ENCODE data around the gene SLC46A1.

Gene SLC46A1

DNA sequence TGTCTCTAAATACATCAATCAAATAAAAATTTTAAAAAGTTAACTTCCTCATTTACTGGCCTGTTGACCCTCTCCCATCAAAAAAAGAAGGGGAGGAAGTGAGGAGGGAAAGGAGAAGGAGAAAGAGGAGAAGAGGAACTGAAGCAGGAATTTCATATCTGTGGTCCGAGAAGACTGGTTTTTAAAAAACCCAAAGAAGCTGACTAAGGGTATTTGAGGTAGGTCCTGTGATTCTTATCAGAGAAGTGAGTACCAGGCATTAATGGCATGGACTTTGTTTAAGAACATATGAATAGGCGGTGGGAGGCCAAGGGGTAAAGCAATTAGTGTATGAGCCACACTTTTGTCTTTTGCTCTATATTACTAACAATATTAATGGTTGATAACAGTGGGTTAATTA, 2.0 kb downstream of the SLC46A1 start:
- DNase-seq, result no peak

DNA sequence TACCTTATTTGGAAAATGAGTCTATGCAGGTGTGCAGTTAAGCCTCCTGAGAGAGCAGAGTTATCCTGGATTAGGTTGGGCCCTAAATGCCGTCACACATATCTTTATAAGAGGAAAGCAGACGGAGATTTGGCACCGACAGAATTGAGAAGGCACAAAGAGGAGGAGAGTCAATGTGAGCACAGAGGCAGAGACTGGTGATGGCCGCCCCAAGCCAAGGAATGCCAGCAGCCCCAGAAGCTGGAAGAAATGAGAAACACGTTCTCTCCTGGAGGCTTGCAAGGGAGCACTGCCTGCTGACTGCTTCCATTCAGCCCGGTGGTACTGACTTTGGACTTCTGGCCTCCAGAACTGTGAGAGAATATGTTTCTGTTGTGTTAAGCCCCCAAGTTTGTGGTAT, 3.2 kb downstream of the SLC46A1 start:
- no peak for DNase-seq

DNA sequence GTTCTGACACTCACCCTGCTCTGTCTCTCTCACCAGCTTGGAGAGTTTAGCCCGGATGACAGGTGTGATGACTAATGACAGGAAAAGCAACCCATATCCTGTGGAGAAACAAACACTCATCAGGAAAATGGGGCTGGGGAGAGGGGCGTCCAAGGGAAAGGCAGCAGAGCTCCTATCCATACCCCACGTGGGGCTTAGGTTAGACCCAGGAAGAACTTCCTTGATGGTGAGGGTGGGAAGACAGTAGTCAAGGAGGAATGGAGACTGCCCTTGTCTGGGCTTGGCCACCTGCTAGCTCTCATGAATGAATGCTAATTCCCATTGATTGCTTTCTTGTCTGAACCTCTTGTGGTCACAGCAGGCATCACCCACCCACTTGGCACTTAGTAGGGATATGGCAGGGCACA, 3.8 kb downstream of the SLC46A1 start:
- no peak for DNase-seq

DNA sequence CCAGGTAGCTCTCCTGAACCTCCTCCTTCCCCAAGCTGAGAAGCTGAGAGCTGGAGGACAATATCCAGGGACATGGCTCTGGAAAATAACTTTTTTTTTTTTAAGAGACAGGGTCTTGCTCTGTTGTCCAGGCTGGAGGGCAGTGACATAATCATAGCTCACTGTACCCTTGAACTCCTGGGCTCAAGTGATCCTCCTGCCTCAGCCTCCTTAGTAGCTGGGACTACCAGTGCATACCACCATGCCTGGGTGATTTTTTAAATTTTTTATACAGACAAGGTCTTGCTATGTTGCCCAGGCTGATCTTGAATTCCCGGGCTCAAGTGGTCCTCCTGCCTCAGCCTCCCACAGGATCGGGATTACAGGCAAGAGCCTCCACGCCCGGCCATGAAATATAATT, 6.2 kb downstream of the SLC46A1 start:
- no peak for DNase-seq

DNA sequence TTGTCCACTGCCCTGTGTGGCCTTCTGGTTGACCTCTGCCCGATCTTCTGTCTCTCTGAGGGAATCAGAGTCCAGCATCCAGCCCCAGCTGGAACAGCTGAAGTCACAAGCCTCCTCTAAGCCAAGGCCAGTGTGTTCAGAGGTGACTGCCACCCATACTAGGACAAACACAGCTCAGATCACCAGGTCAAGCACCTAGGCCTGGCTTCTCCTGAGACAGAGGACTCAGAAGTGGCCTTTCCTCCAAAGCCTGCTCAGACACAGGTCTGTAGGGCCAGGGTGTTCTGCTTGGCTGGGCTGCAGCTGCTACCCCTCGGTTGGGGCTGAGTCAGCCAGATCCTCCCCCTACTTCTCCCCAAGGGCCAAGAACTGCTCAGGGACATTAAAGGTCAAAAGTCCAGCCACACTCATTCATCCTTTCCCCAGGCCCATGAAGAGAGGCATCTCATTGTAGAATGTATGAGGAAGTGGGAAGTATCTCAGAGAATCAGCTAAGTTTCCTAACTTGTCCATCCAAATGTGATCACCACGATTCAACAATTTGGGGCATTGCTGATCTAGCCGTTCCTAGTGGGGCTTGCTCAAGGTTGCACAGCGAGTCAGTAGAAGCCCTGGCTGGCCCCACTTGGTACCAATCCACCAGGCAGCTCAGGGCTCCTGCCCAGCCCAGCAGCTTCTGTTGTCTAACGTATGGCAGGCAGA, 7.6 kb downstream of the SLC46A1 start:
- no peak for DNase-seq

DNA sequence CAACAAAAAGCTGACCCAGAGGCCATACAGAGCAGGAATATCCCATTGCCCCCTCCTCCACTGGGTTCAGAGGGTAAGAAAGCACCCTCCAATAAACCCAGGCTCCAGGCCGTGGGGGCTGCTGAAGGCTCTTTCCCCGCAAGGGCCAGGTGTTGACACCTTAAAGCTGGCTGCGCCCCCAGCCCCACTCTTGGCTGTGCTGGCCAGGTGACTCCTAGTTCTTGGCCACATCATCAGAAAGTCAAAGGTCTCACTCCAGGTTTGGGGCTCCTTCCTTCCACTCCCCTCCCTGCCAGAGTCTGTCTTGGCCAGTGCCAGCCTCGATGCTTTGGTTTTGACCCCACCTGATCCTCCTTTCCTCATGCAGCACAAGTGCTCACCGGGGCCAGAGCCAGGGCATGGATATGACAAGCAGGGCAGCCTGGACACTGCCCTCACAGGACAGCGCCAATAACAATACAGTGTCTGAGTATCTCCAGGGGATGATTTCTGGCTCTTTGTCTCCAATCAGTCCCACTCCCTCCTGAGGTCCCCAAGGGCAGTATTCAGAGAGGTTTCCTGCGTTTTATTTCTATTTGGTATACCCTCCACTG, 8.2 kb downstream of the SLC46A1 start:
- DNase-seq, result no peak

DNA sequence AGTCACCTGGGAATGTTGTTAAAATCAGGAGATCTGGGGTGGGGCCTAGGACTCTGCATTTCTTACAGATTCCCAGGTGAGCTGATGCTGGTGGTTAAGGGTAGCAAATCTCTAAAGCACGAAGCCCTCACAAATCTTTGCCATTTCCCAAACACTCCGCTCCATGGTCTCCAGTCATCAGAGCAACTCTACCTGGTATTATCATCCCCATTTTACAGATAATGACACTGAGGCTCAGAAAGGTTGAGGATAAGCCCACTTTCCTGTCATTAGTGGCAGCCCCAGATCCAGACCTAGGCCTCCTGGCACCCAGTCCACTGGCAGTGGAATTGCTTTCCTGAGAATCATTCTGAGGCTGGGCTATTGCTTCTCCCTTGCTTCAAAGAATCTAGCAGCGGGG, 8.7 kb downstream of the SLC46A1 start:
- DNase-seq, result no peak

DNA sequence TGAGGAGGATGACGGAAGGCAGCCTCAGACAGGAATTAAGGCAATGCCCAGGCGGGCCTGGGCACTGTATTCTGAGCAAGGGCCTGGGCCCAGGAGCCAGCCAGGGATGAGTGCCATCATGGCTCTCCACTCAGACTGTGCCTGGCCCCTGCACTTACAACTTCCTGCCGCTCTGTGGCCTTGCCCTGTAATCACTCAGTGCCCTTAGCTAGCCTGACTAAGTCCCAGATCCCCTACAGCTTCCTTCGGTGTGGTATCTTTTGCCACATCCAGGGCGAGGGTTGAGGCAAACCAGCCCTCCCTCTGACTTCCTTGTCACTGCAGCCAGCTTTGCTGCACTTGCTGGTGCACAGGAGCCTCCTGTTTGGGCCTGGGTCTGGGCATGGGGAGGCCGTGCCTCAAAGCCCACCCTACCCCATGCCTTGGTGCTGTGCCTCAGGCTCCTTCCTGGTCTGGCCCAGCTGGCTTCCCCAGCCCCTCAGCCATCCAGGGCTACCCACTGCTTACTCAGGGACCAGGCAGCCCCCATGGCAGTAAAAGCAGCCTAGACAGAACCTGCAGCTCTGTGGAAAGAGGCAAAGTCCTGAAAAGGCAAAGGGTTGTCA, 9.3 kb downstream of the SLC46A1 start:
- DNase-seq, result no peak

DNA sequence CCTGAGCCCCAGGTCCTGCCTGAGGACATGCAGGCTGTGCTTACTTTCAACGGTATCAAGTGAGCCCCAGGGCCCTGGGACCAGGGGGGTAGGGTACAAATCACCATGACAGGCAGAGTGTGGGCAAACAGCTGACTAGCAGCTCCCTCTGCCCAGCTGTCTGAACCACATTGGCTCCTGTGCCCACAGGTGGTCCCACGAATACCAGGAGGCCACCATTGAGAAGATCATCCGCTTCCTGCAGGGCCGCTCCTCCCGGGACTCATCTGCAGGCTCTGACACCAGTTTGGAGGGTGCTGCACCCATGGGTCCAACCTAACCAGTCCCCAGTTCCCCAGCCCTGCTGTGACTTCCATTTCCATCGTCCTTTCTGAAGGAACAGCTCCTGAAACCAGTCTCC, 10.0 kb downstream of the SLC46A1 start:
- no peak for DNase-seq

DNA sequence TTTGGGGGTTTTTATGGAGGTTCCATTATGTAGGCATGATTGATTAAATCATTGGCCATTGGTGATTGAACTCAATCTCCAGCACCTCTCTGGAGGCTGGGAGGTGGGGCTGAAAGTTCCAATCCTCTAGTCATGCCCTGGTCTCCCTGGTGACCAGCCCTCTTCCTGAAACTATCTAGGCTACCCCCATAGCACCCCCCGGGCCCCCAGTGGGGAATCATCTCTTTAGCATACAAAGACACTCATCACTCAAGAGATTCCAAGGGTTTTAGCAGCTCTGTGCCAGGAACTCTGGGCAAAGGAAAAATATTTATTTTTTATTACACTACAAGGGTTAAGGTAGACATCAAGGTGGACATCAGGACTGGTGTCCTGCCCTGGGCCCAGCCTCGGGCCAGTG, 10.6 kb downstream of the SLC46A1 start:
- no peak for DNase-seq

DNA sequence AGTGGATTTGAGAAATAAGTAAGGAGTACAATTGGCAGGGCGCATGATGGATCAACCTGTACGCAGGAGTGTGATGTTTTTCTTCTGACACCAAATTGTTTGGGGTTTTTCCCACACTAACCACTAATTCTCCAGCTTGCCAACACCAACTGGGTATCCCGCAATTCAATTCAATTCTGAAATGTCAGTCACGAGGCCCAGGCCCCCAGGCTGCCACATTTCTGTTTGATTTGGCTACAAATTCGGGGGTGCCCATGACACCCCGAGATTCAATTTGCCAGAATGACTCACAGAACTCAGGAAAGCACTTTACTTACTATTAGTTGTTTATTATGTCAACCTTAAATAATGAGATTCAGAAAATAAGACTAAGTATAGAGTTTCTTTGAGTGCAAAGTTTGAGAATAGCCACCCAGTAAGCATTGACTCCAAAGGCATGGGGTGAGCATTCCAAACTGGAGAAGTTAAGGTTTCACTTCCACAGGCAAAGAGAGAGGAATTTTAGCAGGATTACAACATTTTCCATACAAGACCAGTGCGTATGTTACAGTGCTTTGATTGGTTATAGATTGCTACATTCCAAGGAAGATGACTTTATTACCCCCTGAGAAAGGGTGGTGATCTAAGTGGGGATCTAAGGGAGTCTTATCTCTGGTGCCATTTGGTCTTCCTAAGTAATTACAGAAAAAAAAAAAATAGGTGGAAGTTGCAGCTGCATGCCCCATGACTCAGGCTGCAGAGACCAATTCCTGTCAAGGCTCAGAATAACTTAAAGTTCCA, 11.5 kb downstream of the SLC46A1 start:
- DNase-seq, result peak; percentile 21

DNA sequence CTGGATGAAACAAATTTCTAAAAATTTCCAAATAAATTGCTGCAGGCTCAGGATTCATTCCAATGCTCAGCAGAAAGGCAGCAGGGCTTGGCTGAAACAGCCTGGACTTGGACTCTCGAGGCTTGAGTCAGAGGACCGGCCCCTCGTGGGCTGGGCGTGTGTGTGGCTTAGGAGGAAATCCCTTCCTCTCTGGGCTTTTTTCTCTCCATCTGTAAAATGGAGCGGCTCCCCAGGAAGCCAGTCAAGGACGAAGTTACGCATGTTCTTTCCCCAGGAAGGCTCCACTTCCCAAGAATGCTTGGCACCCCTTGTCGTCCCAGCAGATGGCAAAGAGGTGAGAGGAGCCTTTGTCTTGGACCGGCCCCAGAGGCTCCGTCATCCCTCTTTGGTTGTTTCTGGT, 13.5 kb downstream of the SLC46A1 start:
- no peak for DNase-seq

DNA sequence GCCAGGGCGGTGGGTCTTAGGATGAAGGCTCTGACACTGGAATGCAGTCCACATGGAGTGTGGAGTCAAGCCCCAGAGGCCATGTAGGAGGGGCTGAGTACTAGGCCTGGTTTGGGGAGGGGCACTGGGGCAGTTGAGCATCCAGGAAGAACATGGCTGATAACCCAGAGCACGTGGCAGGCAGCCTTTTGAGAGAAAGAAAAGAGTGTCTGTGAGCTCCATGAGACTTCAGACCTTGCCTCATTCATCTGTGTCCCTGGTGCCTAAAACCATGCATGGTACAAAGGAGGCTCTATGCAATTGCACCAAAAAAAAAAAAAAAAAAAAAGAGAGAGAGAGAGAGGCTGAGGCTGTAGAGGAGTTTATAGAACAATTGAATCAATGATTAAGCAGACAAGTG, 14.6 kb downstream of the SLC46A1 start:
- DNase-seq, result no peak

DNA sequence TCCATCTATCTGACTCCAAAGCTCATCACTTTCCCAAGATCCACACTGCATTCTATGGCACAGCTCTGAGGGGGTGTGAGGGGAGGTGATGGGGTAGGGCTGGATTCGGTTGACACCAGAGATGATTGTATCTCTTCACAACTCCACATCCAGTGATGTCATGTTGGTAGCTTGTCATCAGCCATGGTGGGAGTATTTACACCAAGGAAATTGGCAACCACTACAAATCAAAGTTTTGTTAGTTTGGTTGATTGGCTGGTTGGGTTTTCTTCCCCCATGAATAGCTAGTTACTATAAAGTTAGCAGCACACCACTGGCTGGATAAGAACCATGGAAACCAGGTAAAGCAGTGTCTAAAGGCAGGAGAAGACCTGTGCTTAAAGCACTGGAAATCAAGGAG, 15.0 kb downstream of the SLC46A1 start:
- no peak for DNase-seq

DNA sequence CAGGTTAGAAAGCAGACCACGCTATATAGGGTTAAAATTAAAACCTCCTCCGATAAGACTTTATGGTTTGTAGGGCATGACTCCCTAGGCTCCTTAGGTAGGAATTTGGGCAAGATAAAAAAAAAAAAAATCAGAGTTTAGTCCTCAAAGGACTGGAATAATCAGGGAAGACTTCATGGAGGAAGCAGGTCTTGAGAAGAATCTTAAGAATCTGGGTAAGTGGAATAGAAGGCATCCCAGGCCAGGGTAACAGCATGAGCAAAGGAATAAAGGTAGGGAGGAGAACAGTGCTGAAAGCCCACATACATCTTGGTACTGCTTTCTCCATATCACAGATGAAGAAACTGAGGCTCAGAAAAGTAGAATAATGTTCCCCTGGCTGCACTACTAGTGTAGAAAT, 15.4 kb downstream of the SLC46A1 start:
- no peak for DNase-seq

DNA sequence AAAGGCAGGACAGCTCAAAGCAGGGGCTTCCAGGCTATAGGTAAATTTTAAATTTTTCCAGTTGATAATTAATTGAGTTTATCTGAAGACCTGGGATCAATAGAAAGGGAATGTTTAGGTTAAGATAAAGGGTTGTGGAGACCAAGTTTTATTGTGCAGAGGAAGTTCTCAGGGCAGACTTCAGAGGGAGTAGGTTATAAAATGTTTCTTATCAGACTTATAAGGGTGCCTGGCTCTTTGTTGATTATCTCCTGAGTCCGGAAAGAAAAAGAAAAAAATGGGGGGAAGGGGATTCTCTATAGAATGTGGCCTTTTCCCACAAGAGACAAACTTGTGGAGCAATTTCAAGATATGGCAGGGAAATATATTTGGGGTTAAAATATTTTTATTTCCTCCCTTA, 15.9 kb downstream of the SLC46A1 start:
- no peak for DNase-seq

DNA sequence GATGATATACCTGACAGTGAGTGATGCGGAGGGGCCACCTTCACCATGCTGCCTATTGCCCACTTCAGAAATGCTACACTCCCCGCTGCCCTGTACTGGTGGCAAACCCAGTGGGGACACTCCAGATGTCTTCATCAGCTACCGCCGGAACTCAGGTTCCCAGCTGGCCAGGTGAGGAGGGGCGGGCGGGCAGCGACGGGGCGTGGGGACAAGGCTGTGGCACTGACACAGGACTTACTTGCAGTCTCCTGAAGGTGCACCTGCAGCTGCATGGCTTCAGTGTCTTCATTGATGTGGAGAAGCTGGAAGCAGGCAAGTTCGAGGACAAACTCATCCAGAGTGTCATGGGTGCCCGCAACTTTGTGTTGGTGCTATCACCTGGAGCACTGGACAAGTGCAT, 17.9 kb downstream of the SLC46A1 start:
- no peak for DNase-seq

DNA sequence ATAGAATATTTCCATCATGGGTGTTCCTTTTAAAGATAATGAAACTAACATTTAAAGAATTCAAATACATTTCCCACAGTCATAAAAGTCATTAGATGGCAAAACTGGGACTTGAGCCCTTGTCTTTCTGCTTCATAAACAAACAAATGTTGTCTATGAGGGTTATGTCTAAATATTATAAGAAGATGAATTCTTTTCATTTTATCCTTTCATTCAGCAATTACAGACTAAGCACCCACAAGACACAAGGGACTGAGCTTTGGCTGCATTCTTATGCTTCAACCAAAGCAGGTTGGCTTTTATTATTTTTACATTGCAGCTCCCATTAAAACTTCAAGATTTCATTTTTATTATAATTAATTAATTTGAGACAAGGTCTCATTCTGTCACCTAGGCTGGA, 19.6 kb downstream of the SLC46A1 start:
- no peak for DNase-seq

DNA sequence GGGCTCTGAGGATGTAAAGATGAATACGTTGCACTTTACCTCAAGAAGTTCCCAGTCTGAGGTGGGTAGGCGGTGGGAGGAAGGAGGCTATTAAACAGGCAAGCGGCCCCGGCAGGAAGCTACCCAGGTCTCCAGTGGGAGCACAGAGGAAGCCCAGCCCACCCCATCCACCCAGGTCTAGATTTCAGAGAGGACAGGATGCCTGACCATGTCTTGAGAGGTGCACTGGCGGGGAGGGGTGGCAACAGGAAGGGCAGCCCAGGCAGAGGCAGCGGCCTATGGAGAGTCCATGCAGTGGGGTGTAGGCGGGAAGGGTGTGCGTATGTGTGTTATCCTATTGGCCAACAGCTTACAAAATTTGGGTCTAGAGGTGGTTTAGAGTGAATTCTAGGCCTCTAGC, 20.6 kb downstream of the SLC46A1 start:
- no peak for DNase-seq

DNA sequence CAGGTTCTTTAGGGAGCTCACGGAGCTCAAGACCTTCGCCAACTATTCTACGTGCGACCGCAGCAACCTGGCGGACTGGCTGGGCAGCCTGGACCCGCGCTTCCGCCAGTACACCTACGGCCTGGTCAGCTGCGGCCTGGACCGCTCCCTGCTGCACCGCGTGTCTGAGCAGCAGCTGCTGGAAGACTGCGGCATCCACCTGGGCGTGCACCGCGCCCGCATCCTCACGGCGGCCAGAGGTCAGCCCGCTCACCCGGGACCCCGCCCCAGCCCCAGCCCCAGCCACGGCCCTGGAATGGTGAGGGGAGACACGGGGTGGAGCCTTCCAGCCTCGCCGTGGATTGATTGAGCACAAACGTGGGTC, 21.0 kb downstream of the SLC46A1 start:
- no peak for DNase-seq

DNA sequence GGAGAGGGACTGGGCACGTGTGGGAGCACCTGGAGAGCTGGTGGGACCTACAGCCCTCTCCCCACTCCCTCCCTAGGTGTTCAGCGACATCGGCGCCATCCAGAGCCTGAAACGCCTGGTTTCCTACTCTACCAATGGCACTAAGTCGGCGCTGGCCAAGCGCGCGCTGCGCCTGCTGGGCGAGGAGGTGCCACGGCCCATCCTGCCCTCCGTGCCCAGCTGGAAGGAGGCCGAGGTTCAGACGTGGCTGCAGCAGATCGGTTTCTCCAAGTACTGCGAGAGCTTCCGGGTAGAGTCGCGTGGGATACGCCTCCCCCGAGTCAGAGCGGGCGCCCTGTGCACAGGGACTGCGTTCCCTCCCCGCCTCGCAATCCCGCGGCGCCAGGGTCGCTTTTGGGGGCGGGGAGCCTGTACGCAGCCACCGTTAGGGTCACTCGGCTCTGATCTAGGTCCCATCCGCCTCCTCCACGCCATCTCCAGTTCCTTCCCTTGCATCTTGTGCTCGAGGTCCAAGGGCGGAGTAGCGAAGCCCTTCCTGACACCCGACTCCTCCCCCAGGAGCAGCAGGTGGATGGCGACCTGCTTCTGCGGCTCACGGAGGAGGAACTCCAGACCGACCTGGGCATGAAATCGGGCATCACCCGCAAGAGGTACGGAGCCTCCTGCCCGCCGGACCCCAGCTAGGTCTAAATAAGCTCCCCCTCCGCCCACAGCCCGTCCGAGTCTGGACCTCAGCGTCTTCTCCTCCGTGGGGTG, 21.6 kb downstream of the SLC46A1 start:
- DNase-seq, result no peak

DNA sequence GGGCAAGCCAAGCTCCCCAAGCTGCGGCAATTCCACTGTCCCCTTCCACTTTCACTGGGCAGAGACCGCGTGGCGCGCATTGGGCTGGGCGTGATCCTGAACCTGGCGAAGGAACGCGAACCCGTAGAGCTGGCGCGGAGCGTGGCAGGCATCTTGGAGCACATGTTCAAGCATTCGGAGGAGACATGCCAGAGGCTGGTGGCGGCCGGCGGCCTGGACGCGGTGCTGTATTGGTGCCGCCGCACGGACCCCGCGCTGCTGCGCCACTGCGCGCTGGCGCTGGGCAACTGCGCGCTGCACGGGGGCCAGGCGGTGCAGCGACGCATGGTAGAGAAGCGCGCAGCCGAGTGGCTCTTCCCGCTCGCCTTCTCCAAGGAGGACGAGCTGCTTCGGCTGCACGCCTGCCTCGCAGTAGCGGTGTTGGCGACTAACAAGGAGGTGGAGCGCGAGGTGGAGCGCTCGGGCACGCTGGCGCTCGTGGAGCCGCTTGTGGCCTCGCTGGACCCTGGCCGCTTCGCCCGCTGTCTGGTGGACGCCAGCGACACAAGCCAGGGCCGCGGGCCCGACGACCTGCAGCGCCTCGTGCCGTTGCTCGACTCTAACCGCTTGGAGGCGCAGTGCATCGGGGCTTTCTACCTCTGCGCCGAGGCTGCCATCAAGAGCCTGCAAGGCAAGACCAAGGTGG, 24.7 kb downstream of the SLC46A1 start:
- DNase-seq, result no peak
